ENCODE results near the gene KCNQ1. TPM values are rescaled to one million over a fixed set of nuclear protein-coding genes. Genes with fewer than 3 reads are reported as not detected.
A peak's percentile ranks its signal among the peaks of the same experiment; 100 is the strongest.

The KCNQ1 gene
- total and polyA plus RNA-seq, 2 of the 13 experiments (the other 11 are each of a cell fraction or from before 2014, with no cell fraction given), result 0.02 to 0.08 TPM

DNA sequence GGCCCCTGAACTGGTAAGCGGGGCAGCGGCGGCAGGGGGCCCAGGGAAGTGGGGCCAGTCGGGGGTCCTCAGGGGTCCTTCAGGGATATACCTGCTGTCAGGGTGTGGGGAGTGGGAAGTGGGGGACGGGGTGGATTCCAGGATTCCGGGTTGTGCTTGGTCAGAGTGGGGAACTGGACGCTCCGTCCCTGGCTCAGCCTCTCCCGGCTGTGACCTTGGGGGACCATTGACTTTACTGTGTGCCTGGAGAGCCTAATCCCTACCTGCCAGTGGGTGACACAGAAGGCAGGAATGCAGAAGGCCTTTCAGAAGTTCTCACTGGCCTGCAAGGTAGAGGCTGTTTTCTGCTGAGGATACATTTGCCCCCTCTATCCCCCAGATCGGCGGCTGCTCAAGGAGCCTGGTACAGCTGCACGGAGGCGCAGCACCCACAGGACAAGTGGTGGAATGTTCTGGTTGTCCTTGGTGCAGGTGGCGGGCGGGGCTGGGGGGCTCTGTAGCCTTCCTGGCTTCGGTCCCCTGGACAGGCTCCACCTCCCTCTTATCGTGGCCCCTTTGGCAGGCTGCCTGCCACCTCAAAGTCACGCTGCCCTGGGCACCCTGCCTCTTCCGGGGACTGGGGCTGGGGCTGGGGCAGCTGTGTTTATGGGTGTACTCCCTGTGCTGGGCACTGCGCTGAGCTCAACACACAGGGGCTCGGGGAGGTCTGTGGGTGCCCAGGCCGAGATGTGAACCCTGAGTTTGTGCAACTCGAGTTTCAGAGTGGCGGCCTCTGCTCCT lies 18.4 kb downstream of the KCNQ1 start (continued):
- TF ChIP-seq SRSF1 (optimal IDR thresholded peaks at IDR 0.05; ENCODE audit: low read depth, low read length), result no peak
- TF ChIP-seq MED13 (CRISPR knock-in tag; IDR thresholded peaks at IDR 0.05), result no peak
- TF ChIP-seq ZNF496 (CRISPR knock-in tag; IDR thresholded peaks at IDR 0.05; ENCODE audit: insufficient replicate concordance), result no peak
- TF ChIP-seq HDAC1 (CRISPR knock-in tag; IDR thresholded peaks at IDR 0.05), result peak; percentile 27; the same call in 1 of the 2 replicates
- TF ChIP-seq PATZ1 (CRISPR knock-in tag; IDR thresholded peaks at IDR 0.05), result peak; percentile 61; the same call in 1 of the 2 replicates
- peak; percentile 86 for TF ChIP-seq HNRNPL (IDR thresholded peaks at IDR 0.05; ENCODE audit: low read depth, low read length)
- no peak for TF ChIP-seq ZNF33A (CRISPR knock-in tag; IDR thresholded peaks at IDR 0.05; ENCODE audit: borderline replicate concordance)
- TF ChIP-seq TARDBP (CRISPR knock-in tag; IDR thresholded peaks at IDR 0.05), result no peak
- no peak for TF ChIP-seq ELF4 (CRISPR knock-in tag; IDR thresholded peaks at IDR 0.05; ENCODE audit: borderline replicate concordance)
- TF ChIP-seq ZFYVE20 (CRISPR knock-in tag; IDR thresholded peaks at IDR 0.05; ENCODE audit: borderline replicate concordance, low read depth), result no peak
- TF ChIP-seq, protein P1, sequence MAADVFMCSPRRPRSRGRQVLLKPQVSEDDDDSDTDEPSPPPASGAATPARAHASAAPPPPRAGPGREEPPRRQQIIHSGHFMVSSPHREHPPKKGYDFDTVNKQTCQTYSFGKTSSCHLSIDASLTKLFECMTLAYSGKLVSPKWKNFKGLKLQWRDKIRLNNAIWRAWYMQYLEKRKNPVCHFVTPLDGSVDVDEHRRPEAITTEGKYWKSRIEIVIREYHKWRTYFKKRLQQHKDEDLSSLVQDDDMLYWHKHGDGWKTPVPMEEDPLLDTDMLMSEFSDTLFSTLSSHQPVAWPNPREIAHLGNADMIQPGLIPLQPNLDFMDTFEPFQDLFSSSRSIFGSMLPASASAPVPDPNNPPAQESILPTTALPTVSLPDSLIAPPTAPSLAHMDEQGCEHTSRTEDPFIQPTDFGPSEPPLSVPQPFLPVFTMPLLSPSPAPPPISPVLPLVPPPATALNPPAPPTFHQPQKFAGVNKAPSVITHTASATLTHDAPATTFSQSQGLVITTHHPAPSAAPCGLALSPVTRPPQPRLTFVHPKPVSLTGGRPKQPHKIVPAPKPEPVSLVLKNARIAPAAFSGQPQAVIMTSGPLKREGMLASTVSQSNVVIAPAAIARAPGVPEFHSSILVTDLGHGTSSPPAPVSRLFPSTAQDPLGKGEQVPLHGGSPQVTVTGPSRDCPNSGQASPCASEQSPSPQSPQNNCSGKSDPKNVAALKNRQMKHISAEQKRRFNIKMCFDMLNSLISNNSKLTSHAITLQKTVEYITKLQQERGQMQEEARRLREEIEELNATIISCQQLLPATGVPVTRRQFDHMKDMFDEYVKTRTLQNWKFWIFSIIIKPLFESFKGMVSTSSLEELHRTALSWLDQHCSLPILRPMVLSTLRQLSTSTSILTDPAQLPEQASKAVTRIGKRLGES (CRISPR knock-in tag; IDR thresholded peaks at IDR 0.05; ENCODE audit: borderline replicate concordance), result no peak
- peak; percentile 25; the same call in 1 of the 2 replicates for TF ChIP-seq GABPB1 (CRISPR knock-in tag; IDR thresholded peaks at IDR 0.05)
- peak; percentile 27; the same call in 1 of the 2 replicates for TF ChIP-seq GATAD2A (CRISPR knock-in tag; IDR thresholded peaks at IDR 0.05)
- peak; percentile 42; the same call in 1 of the 2 replicates for TF ChIP-seq ZNF644 (CRISPR knock-in tag; IDR thresholded peaks at IDR 0.05; ENCODE audit: low read depth)
- TF ChIP-seq FOSL2 (CRISPR knock-in tag; IDR thresholded peaks at IDR 0.05), result peak; percentile 93

All from HepG2 (cell line).